Measurements from ENCODE around the gene TLR2. TPM values are rescaled to one million over a fixed set of nuclear protein-coding genes. Genes with fewer than 3 reads are reported as not detected.
"Not testable (repeated sequence)": the region's sequence is repeated elsewhere in the genome, so short reads cannot be mapped to it uniquely, and the experiment has no call there.

Gene TLR2
- total RNA-seq, 1 experiment from 2014 or later = 1.1 TPM

GRCh38 chr4:153663667-153664066 lies 20.4 kb upstream of the TLR2 start:
- Histone ChIP-seq H3K4me3 (ENCODE audit: low read depth, low read length, poor library complexity, severe bottlenecking) (no peak overlapping the region), H3K9me3 (ENCODE audit: low read depth, low read length, poor library complexity, severe bottlenecking) (no peaks in the 10 kb centered on the region), H3K36me3 (ENCODE audit: insufficient read depth, low read length, poor library complexity, severe bottlenecking) (no peaks in the 10 kb centered on the region), H3K27me3 (replicated peaks; ENCODE audit: insufficient read depth, low read depth, low read length, poor library complexity) (no peaks in the 10 kb centered on the region), H3K4me1 (ENCODE audit: insufficient read depth, low read length, poor library complexity, severe bottlenecking) (no peaks in the 10 kb centered on the region), H3K27ac (ENCODE audit: low read depth, low read length, poor library complexity, severe bottlenecking) (no peak overlapping the region)
- POLR2A ChIA-PET (ENCODE audit: low non-redundant PET) = no interaction called here
- DNase-seq (ENCODE audit: low spot score) = no peak
- TF ChIP-seq EZH2 (IDR thresholded peaks at IDR 0.05; ENCODE audit: borderline replicate concordance, low read depth, low read length, poor library complexity, severe bottlenecking) (no peak), CTCF (conservative IDR thresholded peaks at IDR 0.05; ENCODE audit: low read depth, low read length) (no peak)
- CTCF ChIA-PET = no interaction called here
- no TSS peak for BruUV-seq (replicated peaks)
- intact Hi-C loops (cut with micrococcal nuclease; ENCODE audit: unreplicated experiment) = no loop called here

GRCh38 chr4:153666505-153666904 lies 17.6 kb upstream of the TLR2 start:
- BruUV-seq (replicated peaks); H3K36me3 ChIP-seq (ENCODE audit: insufficient read depth, low read length, poor library complexity, severe bottlenecking); H3K27ac ChIP-seq (ENCODE audit: low read depth, low read length, poor library complexity, severe bottlenecking); H3K4me3 ChIP-seq (ENCODE audit: low read depth, low read length, poor library complexity, severe bottlenecking); intact Hi-C loops (cut with micrococcal nuclease; ENCODE audit: unreplicated experiment); CTCF ChIA-PET; H3K9me3 ChIP-seq (ENCODE audit: low read depth, low read length, poor library complexity, severe bottlenecking); POLR2A ChIA-PET (ENCODE audit: low non-redundant PET); H3K4me1 ChIP-seq (ENCODE audit: insufficient read depth, low read length, poor library complexity, severe bottlenecking); DNase-seq (ENCODE audit: low spot score); H3K27me3 ChIP-seq (replicated peaks; ENCODE audit: insufficient read depth, low read depth, low read length, poor library complexity): not testable (repeated sequence)

GRCh38 chr4:153668647-153669046 lies 15.4 kb upstream of the TLR2 start:
- Histone ChIP-seq H3K4me1 (ENCODE audit: insufficient read depth, low read length, poor library complexity, severe bottlenecking) (no peaks in the 10 kb centered on the region), H3K36me3 (ENCODE audit: insufficient read depth, low read length, poor library complexity, severe bottlenecking) (no peaks in the 10 kb centered on the region), H3K27me3 (replicated peaks; ENCODE audit: insufficient read depth, low read depth, low read length, poor library complexity) (no peaks in the 10 kb centered on the region), H3K9me3 (ENCODE audit: low read depth, low read length, poor library complexity, severe bottlenecking) (no peaks in the 10 kb centered on the region), H3K4me3 (ENCODE audit: low read depth, low read length, poor library complexity, severe bottlenecking) (no peak overlapping the region), H3K27ac (ENCODE audit: low read depth, low read length, poor library complexity, severe bottlenecking) (no peak overlapping the region)
- POLR2A ChIA-PET (ENCODE audit: low non-redundant PET) = no interaction called here
- TF ChIP-seq CTCF (conservative IDR thresholded peaks at IDR 0.05; ENCODE audit: low read depth, low read length) (no peak), EZH2 (IDR thresholded peaks at IDR 0.05; ENCODE audit: borderline replicate concordance, low read depth, low read length, poor library complexity, severe bottlenecking) (no peak)
- CTCF ChIA-PET = no interaction called here
- no TSS peak for BruUV-seq (replicated peaks)
- intact Hi-C loops (cut with micrococcal nuclease; ENCODE audit: unreplicated experiment) = no loop called here
- DNase-seq (ENCODE audit: low spot score) = no peak

GRCh38 chr4:153669838-153670237 lies 14.2 kb upstream of the TLR2 start:
- Histone ChIP-seq H3K36me3 (ENCODE audit: insufficient read depth, low read length, poor library complexity, severe bottlenecking) (no peaks in the 10 kb centered on the region), H3K4me1 (ENCODE audit: insufficient read depth, low read length, poor library complexity, severe bottlenecking) (no peaks in the 10 kb centered on the region), H3K9me3 (ENCODE audit: low read depth, low read length, poor library complexity, severe bottlenecking) (no peaks in the 10 kb centered on the region), H3K27me3 (replicated peaks; ENCODE audit: insufficient read depth, low read depth, low read length, poor library complexity) (no peaks in the 10 kb centered on the region), H3K27ac (ENCODE audit: low read depth, low read length, poor library complexity, severe bottlenecking) (no peak overlapping the region), H3K4me3 (ENCODE audit: low read depth, low read length, poor library complexity, severe bottlenecking) (no peak overlapping the region)
- POLR2A ChIA-PET (ENCODE audit: low non-redundant PET) = no interaction called here
- CTCF ChIA-PET = no interaction called here
- intact Hi-C loops (cut with micrococcal nuclease; ENCODE audit: unreplicated experiment) = no loop called here
- TF ChIP-seq EZH2 (IDR thresholded peaks at IDR 0.05; ENCODE audit: borderline replicate concordance, low read depth, low read length, poor library complexity, severe bottlenecking) (no peak), CTCF (conservative IDR thresholded peaks at IDR 0.05; ENCODE audit: low read depth, low read length) (no peak)
- no peak for DNase-seq (ENCODE audit: low spot score)
- BruUV-seq (replicated peaks) = no TSS peak
